Spleen (tissue), 11 donors: ENCODE measurements around the gene MAD2L1BP. TPM values are rescaled to one million over a fixed set of nuclear protein-coding genes. Genes with fewer than 3 reads are reported as not detected.

ENCODE experiments used
- DNase-seq: peaks from one replicate; pipeline ENCODE4 v3.0.0-alpha.2; 2020
- H3K27ac ChIP-seq, 8 donors: fragments of 200-600 bp; sonication (generic) in 7 of 8; 1 replicate in 4 of 8; 2 replicates in 4 of 8; pipeline versions ENCODE4 v1.5.0 to v1.8.0; 2016 to 2021; ENCODE audit warnings: inconsistent platforms in 4 of 8, mild to moderate bottlenecking in 4 of 8, moderate library complexity in 1 of 8
- H3K27me3 ChIP-seq, 7 donors: fragments of 200-600 bp; sonication (generic) in 6 of 7; replicated peaks in 1 of 7; 1 replicate in 4 of 7; 2 replicates in 3 of 7; pipeline versions ENCODE4 v1.5.0 to v1.8.0; 2016 to 2021; ENCODE audit warnings: inconsistent platforms in 3 of 7, mild to moderate bottlenecking in 1 of 7
- H3K36me3 ChIP-seq, 6 donors: fragments of 200-600 bp; sonication (generic) in 5 of 6; 1 replicate in 4 of 6; 2 replicates in 2 of 6; pipeline versions ENCODE4 v1.5.0 to v1.8.0; 2016 to 2021; ENCODE audit warnings: inconsistent platforms in 2 of 6
- H3K4me1 ChIP-seq, 6 donors: fragments of 200-600 bp; sonication (generic) in 5 of 6; 1 replicate in 3 of 6; 2 replicates in 3 of 6; pipeline versions ENCODE4 v1.5.0 to v1.8.0; 2016 to 2021; ENCODE audit warnings: inconsistent platforms in 3 of 6
- H3K4me3 ChIP-seq, 8 donors: fragments of 200-600 bp; sonication (generic) in 7 of 8; 1 replicate in 4 of 8; 2 replicates in 4 of 8; pipeline versions ENCODE4 v1.5.0 to v1.8.0; 2016 to 2021; ENCODE audit warnings: inconsistent platforms in 4 of 8, mild to moderate bottlenecking in 4 of 8, moderate library complexity in 2 of 8
- H3K9me3 ChIP-seq, 8 donors: fragments of 200-600 bp; sonication (generic) in 7 of 8; 1 replicate in 4 of 8; 2 replicates in 4 of 8; pipeline versions ENCODE4 v1.5.0 to v1.8.0; 2016 to 2021; ENCODE audit warnings: inconsistent platforms in 4 of 8
- POLR2A ChIP-seq, 3 donors: fragments of 450-650 bp; IDR thresholded peaks; one replicate each; pipeline ENCODE4 v1.5.1; 2017; ENCODE audit warnings: antibody characterized with exemption in 3 of 3, mild to moderate bottlenecking in 1 of 3
- POLR2AphosphoS5 ChIP-seq, 3 donors: sonication (generic); formaldehyde crosslinking; IDR thresholded peaks; one replicate each; pipeline ENCODE4 v1.5.1; 2017; ENCODE audit warnings: antibody characterized with exemption in 3 of 3
- WGBS, 5 donors: extraction: QIAGEN DNeasy Blood & Tissue Kit in 3 of 5; methylation state at CpG; one replicate each; pipeline versions ENCODE4 v1.1.5 to v1.1.7; 2013 to 2018; 5-methylcytosine and 5-hydroxymethylcytosine counted together
- intact Hi-C: fragments of 100-400 bp; cut with DNase I; formaldehyde crosslinking; loops from one replicate; pipeline ENCODE4 v1.15.0; 2023; ENCODE audit warnings: low total_unique reads
- polyA plus RNA-seq, 3 donors: library from polyadenylated mRNA; stranded (reverse); fragments of 200-250 nt; gene quantifications; one replicate each; pipeline ENCODE4 v1.2.1, GENCODE V29; 2013
- total RNA-seq, 7 donors: library from RNA; depleted of rRNA in 3 of 7; stranded (reverse); fragments of >200 nt in 3 of 7; fragmentation: NEBNext Ultra II Directional in 4 of 7; extraction: Animal tissue kit (Norgen Biotek cat#: 25700) in 4 of 7; gene quantifications; one replicate each; pipeline versions ENCODE4 v1.1.0 to v1.2.1, GENCODE V29; 2016 to 2021
- TF ChIP-seq, protein P1 (sequence below), 11 experiments: fragments of 200-600 bp in 7 of 11; fragments of 450-650 bp in 4 of 11; sonication (generic) in 4 of 11; IDR thresholded peaks in 8 of 11; conservative IDR thresholded peaks in 3 of 11; 1 replicate in 7 of 11; 2 replicates in 4 of 11; pipeline versions ENCODE4 v1.4.0 to v1.8.0; 2016 to 2021; ENCODE audit warnings: antibody characterized with exemption in 11 of 11, inconsistent platforms in 4 of 11, mild to moderate bottlenecking in 1 of 11
- donor health status: healthy with polysubstance abuse.
- donor health status: DM: no; HTN: no; CAD: no; lungs with moderate emphysema.
- donor health status: DM: no; HTN: no; CAD: no.
- donor health status: Bipolar disorder and iron deficiency.
- donor health status: healthy.
- donor health status: DM: no; HTN: no; CAD: no.
- donor health status: DM: yes; HTN: yes; CAD: no.

The MAD2L1BP gene
- total and polyA plus RNA-seq, 10 donors: 18.9 to 33.4 (median 21.7) TPM

GRCh38 chr6:43600595-43600994, 35.0 kb upstream of the MAD2L1BP start:
- WGBS, 5 donors: 95 to 100% (median 99%) methylated on average over 2 of the region's 2 CpGs
- Histone ChIP-seq H3K27me3 (no peaks in the 10 kb centered on the region), H3K36me3 (peaks cover 3 to 93% (median 62%) of the 10 kb centered on the region in 6 donors), H3K27ac (no peak overlapping the region), H3K4me3 (no peak overlapping the region), H3K4me1 (no peaks in the 10 kb centered on the region), H3K9me3 (no peaks in the 10 kb centered on the region)
- intact Hi-C loops: no loop called here
- no peak for DNase-seq
- TF ChIP-seq POLR2AphosphoS5 (IDR thresholded peaks at IDR 0.05) (no peak), POLR2A (IDR thresholded peaks at IDR 0.05) (no peak)
- TF ChIP-seq, protein P1, sequence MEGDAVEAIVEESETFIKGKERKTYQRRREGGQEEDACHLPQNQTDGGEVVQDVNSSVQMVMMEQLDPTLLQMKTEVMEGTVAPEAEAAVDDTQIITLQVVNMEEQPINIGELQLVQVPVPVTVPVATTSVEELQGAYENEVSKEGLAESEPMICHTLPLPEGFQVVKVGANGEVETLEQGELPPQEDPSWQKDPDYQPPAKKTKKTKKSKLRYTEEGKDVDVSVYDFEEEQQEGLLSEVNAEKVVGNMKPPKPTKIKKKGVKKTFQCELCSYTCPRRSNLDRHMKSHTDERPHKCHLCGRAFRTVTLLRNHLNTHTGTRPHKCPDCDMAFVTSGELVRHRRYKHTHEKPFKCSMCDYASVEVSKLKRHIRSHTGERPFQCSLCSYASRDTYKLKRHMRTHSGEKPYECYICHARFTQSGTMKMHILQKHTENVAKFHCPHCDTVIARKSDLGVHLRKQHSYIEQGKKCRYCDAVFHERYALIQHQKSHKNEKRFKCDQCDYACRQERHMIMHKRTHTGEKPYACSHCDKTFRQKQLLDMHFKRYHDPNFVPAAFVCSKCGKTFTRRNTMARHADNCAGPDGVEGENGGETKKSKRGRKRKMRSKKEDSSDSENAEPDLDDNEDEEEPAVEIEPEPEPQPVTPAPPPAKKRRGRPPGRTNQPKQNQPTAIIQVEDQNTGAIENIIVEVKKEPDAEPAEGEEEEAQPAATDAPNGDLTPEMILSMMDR (IDR thresholded peaks at IDR 0.05 in 8 of 11, conservative IDR thresholded peaks at IDR 0.05 in 3 of 11): no peak

DNA sequence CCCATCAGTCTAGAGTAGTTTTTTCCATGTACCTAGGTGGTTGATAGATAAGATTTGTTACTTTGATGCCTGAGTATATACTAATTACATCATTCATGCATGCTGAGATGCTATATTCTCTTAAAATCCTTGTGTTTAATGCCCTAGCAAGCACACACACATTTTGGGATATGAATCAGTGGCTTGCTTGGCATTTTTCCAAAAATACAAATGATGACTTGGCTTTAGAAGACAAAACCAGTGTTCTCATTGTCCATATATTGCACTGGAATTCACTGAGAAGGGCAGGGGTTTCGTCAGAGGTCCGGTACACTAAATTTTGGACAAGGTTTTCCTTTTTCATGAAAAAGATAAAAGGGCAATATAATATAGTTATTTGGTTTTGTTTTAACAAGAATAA, 31.5 kb upstream of the MAD2L1BP start:
- intact Hi-C loops: no loop called here
- Histone ChIP-seq H3K4me3 (no peak overlapping the region), H3K4me1 (peaks cover 0 to 14% (median 8%) of the 10 kb centered on the region in 6 donors), H3K27me3 (no peaks in the 10 kb centered on the region), H3K9me3 (no peaks in the 10 kb centered on the region), H3K27ac (no peak overlapping the region), H3K36me3 (peaks cover 3 to 88% (median 62%) of the 10 kb centered on the region in 6 donors)
- TF ChIP-seq, protein P1 (IDR thresholded peaks at IDR 0.05 in 8 of 11, conservative IDR thresholded peaks at IDR 0.05 in 3 of 11): no peak
- TF ChIP-seq POLR2AphosphoS5 (IDR thresholded peaks at IDR 0.05) (no peak), POLR2A (IDR thresholded peaks at IDR 0.05) (no peak)
- 95 to 100% (median 96%) methylated on average over 2 of the region's 2 CpGs for WGBS, 5 donors
- DNase-seq: no peak

GRCh38 chr6:43606019-43606418, 29.6 kb upstream of the MAD2L1BP start:
- no peaks in the 10 kb centered on the region for H3K9me3 ChIP-seq
- TF ChIP-seq POLR2A (IDR thresholded peaks at IDR 0.05) (no peak), POLR2AphosphoS5 (IDR thresholded peaks at IDR 0.05) (no peak)
- TF ChIP-seq, protein P1 (IDR thresholded peaks at IDR 0.05 in 8 of 11, conservative IDR thresholded peaks at IDR 0.05 in 3 of 11): no peak
- intact Hi-C loops: loop anchor here (5.0 kb wide), 1 partner anchor 471 kb away; no protein-coding TSS in a partner anchor
- DNase-seq: no peak
- no peak overlapping the region for H3K4me3 ChIP-seq
- H3K27me3 ChIP-seq: no peaks in the 10 kb centered on the region
- no peak overlapping the region for H3K27ac ChIP-seq
- peaks cover 3 to 87% (median 65%) of the 10 kb centered on the region in 6 donors for H3K36me3 ChIP-seq
- WGBS, 5 donors: 91 to 96% (median 92%) methylated on average over 2 of the region's 2 CpGs
- H3K4me1 ChIP-seq: peaks cover 0 to 14% (median 8%) of the 10 kb centered on the region in 6 donors

DNA sequence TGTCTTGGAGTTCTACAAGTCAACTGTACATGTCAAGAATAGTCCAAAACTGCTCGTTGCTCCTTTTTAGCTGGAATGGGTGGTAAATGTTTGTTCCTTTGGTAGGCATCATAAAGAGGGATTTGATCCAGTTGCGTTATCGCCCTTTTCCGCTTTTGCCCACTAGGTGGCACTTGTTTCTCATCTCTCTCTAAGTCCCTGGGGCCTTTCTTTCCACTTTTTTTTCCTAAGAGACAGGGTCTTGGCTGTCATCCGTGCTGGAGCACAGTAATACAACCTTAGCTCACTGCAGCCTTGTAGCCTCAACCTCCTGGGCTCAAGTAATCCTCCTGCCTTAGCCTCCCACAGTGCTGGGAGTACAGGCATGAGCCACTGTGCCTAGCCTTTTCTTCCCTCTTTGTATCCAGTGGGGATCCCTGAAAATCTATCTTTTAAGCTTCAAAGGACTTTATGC, 27.3 kb upstream of the MAD2L1BP start:
- WGBS, 5 donors: 4 to 12% (median 8%) methylated on average over 5 of the region's 5 CpGs
- H3K4me3 ChIP-seq: no peak overlapping the region
- H3K27me3 ChIP-seq: no peaks in the 10 kb centered on the region
- TF ChIP-seq POLR2A (IDR thresholded peaks at IDR 0.05): no peak
- TF ChIP-seq, protein P1 (IDR thresholded peaks at IDR 0.05 in 8 of 11, conservative IDR thresholded peaks at IDR 0.05 in 3 of 11): peak; percentile 30 to 86 (median 77)
- H3K4me1 ChIP-seq: peaks cover 0 to 14% (median 8%) of the 10 kb centered on the region in 6 donors
- no peaks in the 10 kb centered on the region for H3K9me3 ChIP-seq
- H3K27ac ChIP-seq: peak overlapping the region in 2 of 8 donors; percentile 25 to 36
- no peak for DNase-seq
- peaks cover 3 to 87% (median 65%) of the 10 kb centered on the region in 6 donors for H3K36me3 ChIP-seq
- intact Hi-C loops: loop anchor here (5.0 kb wide), 1 partner anchor 469 kb away; no protein-coding TSS in a partner anchor
